ENCODE data around the gene RPL38.
"Not testable (repeated sequence)": the region's sequence is repeated elsewhere in the genome, so short reads cannot be mapped to it uniquely, and the experiment has no call there.

The RPL38 gene

GRCh38 chr17:74185571-74186185 lies 17.8 kb upstream of the RPL38 start:
- H3K36me3 ChIP-seq (ENCODE audit: insufficient read depth, low read length), result no peaks in the 10 kb centered on the region
- no peaks in the 10 kb centered on the region for H3K27me3 ChIP-seq (ENCODE audit: control insufficient read depth in 1 of 2, insufficient read depth in 2 of 2, low read length in 2 of 2)
- H3K4me3 ChIP-seq (ENCODE audit: low read depth in 1 of 2, low read length in 2 of 2), result no peak overlapping the region
- H3K4me1 ChIP-seq (ENCODE audit: insufficient read depth, low read length), result no peaks in the 10 kb centered on the region
- H3K9ac ChIP-seq (ENCODE audit: low read length), result no peak overlapping the region
- no peaks in the 10 kb centered on the region for H3K9me3 ChIP-seq (ENCODE audit: low read length)
- no peak overlapping the region for H3K27ac ChIP-seq (ENCODE audit: low read depth, low read length)

- no peaks in the 10 kb centered on the region for H3K4me1 ChIP-seq (ENCODE audit: insufficient read depth, low read length)
- no peaks in the 10 kb centered on the region for H3K9me3 ChIP-seq (ENCODE audit: low read length)
- no peak overlapping the region for H3K27ac ChIP-seq (ENCODE audit: low read depth, low read length)
- H3K36me3 ChIP-seq (ENCODE audit: insufficient read depth, low read length), result no peaks in the 10 kb centered on the region
- H3K9ac ChIP-seq (ENCODE audit: low read length), result no peak overlapping the region
- no peaks in the 10 kb centered on the region for H3K27me3 ChIP-seq (ENCODE audit: control insufficient read depth in 1 of 2, insufficient read depth in 2 of 2, low read length in 2 of 2)
- no peak overlapping the region for H3K4me3 ChIP-seq (ENCODE audit: low read depth in 1 of 2, low read length in 2 of 2)
Measured at GRCh38 chr17:74186498-74186897, 17.0 kb upstream of the RPL38 start.

- H3K27me3 ChIP-seq (ENCODE audit: control insufficient read depth in 1 of 2, insufficient read depth in 2 of 2, low read length in 2 of 2), result no peaks in the 10 kb centered on the region
- no peaks in the 10 kb centered on the region for H3K9me3 ChIP-seq (ENCODE audit: low read length)
- H3K9ac ChIP-seq (ENCODE audit: low read length), result no peak overlapping the region
- H3K27ac ChIP-seq (ENCODE audit: low read depth, low read length), result no peak overlapping the region
- H3K4me1 ChIP-seq (ENCODE audit: insufficient read depth, low read length), result no peaks in the 10 kb centered on the region
- no peaks in the 10 kb centered on the region for H3K36me3 ChIP-seq (ENCODE audit: insufficient read depth, low read length)
- no peak overlapping the region for H3K4me3 ChIP-seq (ENCODE audit: low read depth in 1 of 2, low read length in 2 of 2)
Measured at GRCh38 chr17:74187761-74188160, 15.7 kb upstream of the RPL38 start.

GRCh38 chr17:74188687-74189086 lies 14.8 kb upstream of the RPL38 start:
- not testable (repeated sequence) for H3K4me1 ChIP-seq (ENCODE audit: insufficient read depth, low read length); H3K9me3 ChIP-seq (ENCODE audit: low read length); H3K9ac ChIP-seq (ENCODE audit: low read length); H3K36me3 ChIP-seq (ENCODE audit: insufficient read depth, low read length); H3K27ac ChIP-seq (ENCODE audit: low read depth, low read length); H3K4me3 ChIP-seq (ENCODE audit: low read depth in 1 of 2, low read length in 2 of 2); H3K27me3 ChIP-seq (ENCODE audit: control insufficient read depth in 1 of 2, insufficient read depth in 2 of 2, low read length in 2 of 2)

GRCh38 chr17:74190154-74190553 lies 13.3 kb upstream of the RPL38 start:
- Histone ChIP-seq H3K4me1 (ENCODE audit: insufficient read depth, low read length) (no peaks in the 10 kb centered on the region), H3K9me3 (ENCODE audit: low read length) (no peaks in the 10 kb centered on the region), H3K27me3 (ENCODE audit: control insufficient read depth in 1 of 2, insufficient read depth in 2 of 2, low read length in 2 of 2) (peaks cover 0 to 12% of the 10 kb centered on the region in 2 donors), H3K9ac (ENCODE audit: low read length) (no peak overlapping the region), H3K4me3 (ENCODE audit: low read depth in 1 of 2, low read length in 2 of 2) (no peak overlapping the region), H3K27ac (ENCODE audit: low read depth, low read length) (no peak overlapping the region), H3K36me3 (ENCODE audit: insufficient read depth, low read length) (no peaks in the 10 kb centered on the region)

- no peaks in the 10 kb centered on the region for H3K36me3 ChIP-seq (ENCODE audit: insufficient read depth, low read length)
- no peak overlapping the region for H3K4me3 ChIP-seq (ENCODE audit: low read depth in 1 of 2, low read length in 2 of 2)
- peaks cover 0 to 19% of the 10 kb centered on the region in 2 donors for H3K27me3 ChIP-seq (ENCODE audit: control insufficient read depth in 1 of 2, insufficient read depth in 2 of 2, low read length in 2 of 2)
- H3K4me1 ChIP-seq (ENCODE audit: insufficient read depth, low read length), result no peaks in the 10 kb centered on the region
- H3K27ac ChIP-seq (ENCODE audit: low read depth, low read length), result no peak overlapping the region
- no peak overlapping the region for H3K9ac ChIP-seq (ENCODE audit: low read length)
- no peaks in the 10 kb centered on the region for H3K9me3 ChIP-seq (ENCODE audit: low read length)
Measured at GRCh38 chr17:74190807-74191406, 12.6 kb upstream of the RPL38 start.

GRCh38 chr17:74192950-74193781 lies 10.3 kb upstream of the RPL38 start:
- H3K4me3 ChIP-seq (ENCODE audit: low read depth in 1 of 2, low read length in 2 of 2), result no peak overlapping the region
- H3K36me3 ChIP-seq (ENCODE audit: insufficient read depth, low read length), result no peaks in the 10 kb centered on the region
- H3K4me1 ChIP-seq (ENCODE audit: insufficient read depth, low read length), result no peaks in the 10 kb centered on the region
- H3K9me3 ChIP-seq (ENCODE audit: low read length), result no peaks in the 10 kb centered on the region
- H3K27ac ChIP-seq (ENCODE audit: low read depth, low read length), result no peak overlapping the region
- H3K9ac ChIP-seq (ENCODE audit: low read length), result no peak overlapping the region
- peaks cover 0 to 19% of the 10 kb centered on the region in 2 donors for H3K27me3 ChIP-seq (ENCODE audit: control insufficient read depth in 1 of 2, insufficient read depth in 2 of 2, low read length in 2 of 2)

GRCh38 chr17:74194682-74195081 lies 8.8 kb upstream of the RPL38 start:
- no peak overlapping the region for H3K4me3 ChIP-seq (ENCODE audit: low read depth in 1 of 2, low read length in 2 of 2)
- H3K9ac ChIP-seq (ENCODE audit: low read length), result no peak overlapping the region
- no peaks in the 10 kb centered on the region for H3K4me1 ChIP-seq (ENCODE audit: insufficient read depth, low read length)
- peaks cover under 1 to 31% of the 10 kb centered on the region in 2 donors for H3K27me3 ChIP-seq (ENCODE audit: control insufficient read depth in 1 of 2, insufficient read depth in 2 of 2, low read length in 2 of 2)
- H3K27ac ChIP-seq (ENCODE audit: low read depth, low read length), result no peak overlapping the region
- no peaks in the 10 kb centered on the region for H3K9me3 ChIP-seq (ENCODE audit: low read length)
- no peaks in the 10 kb centered on the region for H3K36me3 ChIP-seq (ENCODE audit: insufficient read depth, low read length)

GRCh38 chr17:74196541-74197317 lies 6.7 kb upstream of the RPL38 start:
- Histone ChIP-seq H3K36me3 (ENCODE audit: insufficient read depth, low read length) (no peaks in the 10 kb centered on the region), H3K27me3 (ENCODE audit: control insufficient read depth in 1 of 2, insufficient read depth in 2 of 2, low read length in 2 of 2) (peaks cover 9 to 37% of the 10 kb centered on the region in 2 donors), H3K27ac (ENCODE audit: low read depth, low read length) (no peak overlapping the region), H3K4me1 (ENCODE audit: insufficient read depth, low read length) (no peaks in the 10 kb centered on the region), H3K9ac (ENCODE audit: low read length) (no peak overlapping the region), H3K4me3 (ENCODE audit: low read depth in 1 of 2, low read length in 2 of 2) (no peak overlapping the region), H3K9me3 (ENCODE audit: low read length) (no peaks in the 10 kb centered on the region)

GRCh38 chr17:74197801-74198200 lies 5.7 kb upstream of the RPL38 start:
- no peak overlapping the region for H3K4me3 ChIP-seq (ENCODE audit: low read depth in 1 of 2, low read length in 2 of 2)
- no peak overlapping the region for H3K9ac ChIP-seq (ENCODE audit: low read length)
- no peaks in the 10 kb centered on the region for H3K36me3 ChIP-seq (ENCODE audit: insufficient read depth, low read length)
- H3K27ac ChIP-seq (ENCODE audit: low read depth, low read length), result no peak overlapping the region
- peaks cover 9 to 37% of the 10 kb centered on the region in 2 donors for H3K27me3 ChIP-seq (ENCODE audit: control insufficient read depth in 1 of 2, insufficient read depth in 2 of 2, low read length in 2 of 2)
- H3K4me1 ChIP-seq (ENCODE audit: insufficient read depth, low read length), result no peaks in the 10 kb centered on the region
- no peaks in the 10 kb centered on the region for H3K9me3 ChIP-seq (ENCODE audit: low read length)

- Histone ChIP-seq H3K36me3 (ENCODE audit: insufficient read depth, low read length) (no peaks in the 10 kb centered on the region), H3K27ac (ENCODE audit: low read depth, low read length) (no peak overlapping the region), H3K4me1 (ENCODE audit: insufficient read depth, low read length) (peaks cover 6% of the 10 kb centered on the region), H3K9ac (ENCODE audit: low read length) (no peak overlapping the region), H3K4me3 (ENCODE audit: low read depth in 1 of 2, low read length in 2 of 2) (no peak overlapping the region), H3K27me3 (ENCODE audit: control insufficient read depth in 1 of 2, insufficient read depth in 2 of 2, low read length in 2 of 2) (peaks cover 9 to 37% of the 10 kb centered on the region in 2 donors), H3K9me3 (ENCODE audit: low read length) (no peaks in the 10 kb centered on the region)
Measured at GRCh38 chr17:74198694-74199093, 4.8 kb upstream of the RPL38 start.
